Fibroblast of pulmonary artery (primary cell): ENCODE measurements around the gene BIN1.

Experiments
- DNase-seq: peaks from one replicate; pipeline ENCODE4 v3.0.0-alpha.2; 2010; ENCODE audit warnings: low read depth
- H3K4me3 ChIP-seq: replicated peaks from 2 replicates; pipeline ENCODE4 v1.5.1; 2011; ENCODE audit warnings: low read depth, mild to moderate bottlenecking, control low read depth, low read length, moderate library complexity
- CTCF ChIP-seq: IDR thresholded peaks from 2 replicates; pipeline ENCODE4 v1.5.1; 2011; ENCODE audit warnings: mild to moderate bottlenecking, control low read depth, low read length, inconsistent platforms; ENCODE audit errors: missing control alignments

Gene BIN1

GRCh38 chr2:127074358-127074757 is 32.6 kb downstream of the BIN1 start:
- no peak for DNase-seq
- no peak for TF ChIP-seq CTCF
- no peak overlapping the region for H3K4me3 ChIP-seq

- DNase-seq: no peak
- TF ChIP-seq CTCF: no peak
- no peak overlapping the region for H3K4me3 ChIP-seq
Observed at GRCh38 chr2:127072970-127073369, 34.0 kb downstream of the BIN1 start.

GRCh38 chr2:127072396-127072795 is 34.6 kb downstream of the BIN1 start:
- no peak overlapping the region for H3K4me3 ChIP-seq
- no peak for TF ChIP-seq CTCF
- no peak for DNase-seq

- no peak for DNase-seq
- H3K4me3 ChIP-seq: no peak overlapping the region
- no peak for TF ChIP-seq CTCF
Observed at GRCh38 chr2:127071901-127072328, 35.0 kb downstream of the BIN1 start.

GRCh38 chr2:127070221-127070620 is 36.7 kb downstream of the BIN1 start:
- no peak for TF ChIP-seq CTCF
- DNase-seq: no peak
- no peak overlapping the region for H3K4me3 ChIP-seq

GRCh38 chr2:127069536-127069935 is 37.4 kb downstream of the BIN1 start:
- DNase-seq: no peak
- TF ChIP-seq CTCF: no peak
- H3K4me3 ChIP-seq: no peak overlapping the region

- no peak for TF ChIP-seq CTCF
- no peak for DNase-seq
- H3K4me3 ChIP-seq: no peak overlapping the region
Observed at GRCh38 chr2:127069003-127069402, 38.0 kb downstream of the BIN1 start.
